C4-2B (cell line): ENCODE data around the gene SP2.

Experiments used
- ZFX ChIP-seq: fragments of 450-650 bp; IDR thresholded peaks from 2 replicates; pipeline ENCODE4 v1.6.1; 2017
- TF ChIP-seq, protein P1 (sequence below): fragments of 450-650 bp; conservative IDR thresholded peaks from 2 replicates; pipeline ENCODE4 v1.5.1; 2017; ENCODE audit warnings: mild to moderate bottlenecking

DNA sequence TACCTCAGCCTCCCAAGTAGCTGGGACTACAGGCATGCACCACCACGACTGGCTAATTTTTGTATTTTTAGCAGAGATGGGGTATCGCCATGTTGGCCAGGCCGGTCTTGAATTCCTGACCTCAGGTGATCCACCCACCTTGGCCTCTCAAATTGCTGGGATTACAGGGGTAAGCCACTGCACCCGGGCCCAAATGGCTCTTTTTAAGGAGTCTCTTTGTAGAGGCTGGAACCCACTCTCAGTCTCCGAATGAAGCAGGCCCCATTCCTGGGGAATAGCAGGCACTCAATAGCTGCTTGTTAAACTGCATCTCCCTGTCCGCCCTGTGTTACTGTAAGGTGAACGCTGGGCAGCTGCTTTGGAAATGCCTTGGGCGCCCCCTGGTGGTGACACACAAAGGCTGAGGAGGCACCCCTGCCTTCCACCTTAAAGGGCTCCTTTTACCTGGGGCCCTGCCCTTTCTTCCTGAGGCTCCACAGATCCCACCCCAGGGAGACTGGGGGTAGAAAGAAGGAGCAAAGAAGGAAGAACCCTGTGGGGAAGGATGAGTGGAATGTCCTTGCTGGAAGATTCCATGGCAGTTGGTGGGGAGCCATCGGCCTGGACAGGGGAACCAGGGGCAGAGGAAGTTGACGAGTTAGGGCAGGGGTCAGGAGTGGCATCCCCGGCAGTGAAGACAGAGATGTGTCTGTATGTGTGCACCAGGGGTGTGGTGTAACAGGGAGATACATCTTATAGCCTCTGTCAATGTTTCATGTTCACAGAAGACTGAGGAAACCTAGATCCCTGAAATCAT, 6.1 kb upstream of the SP2 start:
- TF ChIP-seq, protein P1, sequence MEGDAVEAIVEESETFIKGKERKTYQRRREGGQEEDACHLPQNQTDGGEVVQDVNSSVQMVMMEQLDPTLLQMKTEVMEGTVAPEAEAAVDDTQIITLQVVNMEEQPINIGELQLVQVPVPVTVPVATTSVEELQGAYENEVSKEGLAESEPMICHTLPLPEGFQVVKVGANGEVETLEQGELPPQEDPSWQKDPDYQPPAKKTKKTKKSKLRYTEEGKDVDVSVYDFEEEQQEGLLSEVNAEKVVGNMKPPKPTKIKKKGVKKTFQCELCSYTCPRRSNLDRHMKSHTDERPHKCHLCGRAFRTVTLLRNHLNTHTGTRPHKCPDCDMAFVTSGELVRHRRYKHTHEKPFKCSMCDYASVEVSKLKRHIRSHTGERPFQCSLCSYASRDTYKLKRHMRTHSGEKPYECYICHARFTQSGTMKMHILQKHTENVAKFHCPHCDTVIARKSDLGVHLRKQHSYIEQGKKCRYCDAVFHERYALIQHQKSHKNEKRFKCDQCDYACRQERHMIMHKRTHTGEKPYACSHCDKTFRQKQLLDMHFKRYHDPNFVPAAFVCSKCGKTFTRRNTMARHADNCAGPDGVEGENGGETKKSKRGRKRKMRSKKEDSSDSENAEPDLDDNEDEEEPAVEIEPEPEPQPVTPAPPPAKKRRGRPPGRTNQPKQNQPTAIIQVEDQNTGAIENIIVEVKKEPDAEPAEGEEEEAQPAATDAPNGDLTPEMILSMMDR, result peak; percentile 96
- TF ChIP-seq ZFX, result no peak
